ENCODE data around the gene CEP152.

The CEP152 gene

GRCh38 chr15:48695827-48696573 is 114.9 kb downstream of the CEP152 start:
- no peak for FAIRE-seq

GRCh38 chr15:48695088-48695826 is 115.6 kb downstream of the CEP152 start:
- no peak for FAIRE-seq

DNA sequence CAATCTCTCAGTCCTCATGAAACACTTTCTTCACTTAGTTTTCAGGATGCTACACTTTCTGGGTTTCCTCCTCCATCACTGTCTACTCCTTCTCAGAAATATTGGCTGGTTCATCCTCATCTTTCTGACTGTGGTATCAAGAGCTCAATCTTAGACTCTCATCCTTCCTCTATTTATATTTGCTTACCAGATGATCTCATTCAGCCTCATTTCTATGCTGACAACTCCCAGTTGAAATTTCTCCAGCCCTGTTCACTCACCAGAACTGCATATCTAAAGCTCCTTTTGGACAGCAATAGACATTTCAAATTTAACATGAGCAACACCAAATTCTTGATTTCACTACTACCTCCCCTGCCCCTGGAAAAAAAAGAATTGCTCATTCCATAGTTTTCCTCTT is 117.4 kb downstream of the CEP152 start:
- FAIRE-seq, result no peak

GRCh38 chr15:48688493-48688892 is 122.4 kb downstream of the CEP152 start:
- FAIRE-seq, result no peak

Measured in colon (tissue), 2 donors.